Prostate gland (tissue), 2 donors: ENCODE data around the gene FAM131B.

ENCODE experiments used
- CTCF ChIP-seq, 4 experiments: fragments of 200-600 bp in 2 of 4; fragments of 450-650 bp in 2 of 4; sonication (generic) in 2 of 4; IDR thresholded peaks; 1 replicate in 3 of 4; 2 replicates in 1 of 4; pipeline ENCODE4 v1.5.1; 2016 to 2019; ENCODE audit warnings: antibody characterized with exemption in 4 of 4, mild to moderate bottlenecking in 2 of 4, moderate library complexity in 2 of 4
- POLR2A ChIP-seq: fragments of 450-650 bp; IDR thresholded peaks from one replicate; pipeline ENCODE4 v1.6.1; 2016; ENCODE audit warnings: antibody characterized with exemption, mild to moderate bottlenecking

GRCh38 chr7:143352531-143353002, 9.9 kb downstream of the FAM131B start:
- TF ChIP-seq CTCF (IDR thresholded peaks at IDR 0.05) (no peak), POLR2A (no peak)
